HL-60 (cell line): ENCODE results near the gene LAYN.

ENCODE experiments used
- DNase-seq, 2 experiments: peaks; one replicate each; pipeline ENCODE4 v3.0.0-alpha.2; 2010 to 2020; ENCODE audit warnings: low read depth in 1 of 2, low spot score in 1 of 2
- H3K27ac ChIP-seq: fragments of 250-450 bp; sonication (Bioruptor Pico); replicated peaks from 2 replicates; pipeline ENCODE4 v1.5.1; 2020; ENCODE audit warnings: mild to moderate bottlenecking, moderate library complexity
- H3K27me3 ChIP-seq: fragments of 250-450 bp; sonication (Bioruptor Pico); 2 replicates; pipeline ENCODE4 v1.5.1; 2021; ENCODE audit warnings: mild to moderate bottlenecking, moderate library complexity; ENCODE audit not compliant: insufficient read depth, poor library complexity, severe bottlenecking
- H3K4me3 ChIP-seq: replicated peaks from 2 replicates; pipeline ENCODE4 v1.5.1; 2011; ENCODE audit warnings: mild to moderate bottlenecking, control low read depth, low read length; ENCODE audit not compliant: insufficient read depth
- CTCF ChIP-seq: IDR thresholded peaks from one replicate; pipeline ENCODE4 v1.5.1; 2011; ENCODE audit warnings: low read length, control low read depth, inconsistent platforms; ENCODE audit not compliant: insufficient read depth
- GABPA ChIP-seq: IDR thresholded peaks from 2 replicates; pipeline ENCODE4 v1.6.1; 2012; ENCODE audit warnings: low read depth
- POLR2AphosphoS5 ChIP-seq: IDR thresholded peaks from 2 replicates; pipeline ENCODE4 v1.6.1; 2012; ENCODE audit warnings: low read depth
- REST ChIP-seq: IDR thresholded peaks from 2 replicates; pipeline ENCODE4 v1.6.1; 2012; ENCODE audit warnings: low read depth; ENCODE audit not compliant: insufficient replicate concordance
- SPI1 ChIP-seq: IDR thresholded peaks from 2 replicates; pipeline ENCODE4 v1.6.1; 2012; ENCODE audit warnings: low read depth, mild to moderate bottlenecking, borderline replicate concordance
- long read RNA-seq: library from polyadenylated mRNA; unstranded; transcript quantifications from one replicate; pipeline ENCODE4 v2.0.0, GENCODE V29; 2020

The LAYN gene
- long read RNA-seq: 0 reads

GRCh38 chr11:111540114-111540936 lies at the start of gene LAYN:
TSS of gene LAYN (plus strand) at chr11:111540720. CDS start at chr11:111540844, 124 bp downstream.
- no peak for DNase-seq
- TF ChIP-seq CTCF (no peak), GABPA (no peak), REST (no peak)
- Histone ChIP-seq H3K27ac (no peak within 1 kb of the TSS), H3K4me3 (no peak within 1 kb of the TSS), H3K27me3 (peaks cover 55% of the 10 kb centered on the region)

- Histone ChIP-seq H3K27me3 (peaks cover 14% of the 10 kb centered on the region), H3K27ac (no peak overlapping the region), H3K4me3 (no peak overlapping the region)
- no peak for TF ChIP-seq CTCF
- TF ChIP-seq GABPA: no peak
- TF ChIP-seq POLR2AphosphoS5: no peak
- no peak for TF ChIP-seq REST
- TF ChIP-seq SPI1: no peak
- DNase-seq: no peak
These were observed 46.5 kb upstream of the LAYN start for GRCh38 chr11:111494040-111494439.

GRCh38 chr11:111499483-111499882 lies 41.0 kb upstream of the LAYN start:
- no peak overlapping the region for H3K27ac ChIP-seq

More at GRCh38 chr11:111499483-111499882, 41.0 kb upstream of the LAYN start:
- DNase-seq: no peak
- TF ChIP-seq GABPA (no peak), POLR2AphosphoS5 (no peak), SPI1 (no peak), REST (no peak), CTCF (no peak)
- peaks cover 15% of the 10 kb centered on the region for H3K27me3 ChIP-seq
- no peak overlapping the region for H3K4me3 ChIP-seq
